Activated gamma-delta T cell treated with anti-CD3 and anti-CD28 coated beads, Interleukin-2, amount 50 U/mL, for 16 hours (primary cell): ENCODE data around the gene MBD3L1.

Experiments
- DNase-seq: peaks from one replicate; pipeline ENCODE4 v3.0.0-alpha.2; 2020; ENCODE audit warnings: low read depth

The MBD3L1 gene

GRCh38 chr19:8881512-8881911, 49.3 kb downstream of the MBD3L1 start:
- DNase-seq = no peak

- DNase-seq = no peak
Measured at GRCh38 chr19:8884416-8884815, 52.2 kb downstream of the MBD3L1 start.

- DNase-seq = no peak
Measured at GRCh38 chr19:8887364-8887763, 55.2 kb downstream of the MBD3L1 start.

GRCh38 chr19:8890260-8890659, 58.1 kb downstream of the MBD3L1 start:
- DNase-seq = no peak
